ENCODE measurements around the gene PCDHGA6. TPM values are rescaled to one million over a fixed set of nuclear protein-coding genes. Genes with fewer than 3 reads are reported as not detected.

The PCDHGA6 gene
- total RNA-seq, 1 donor from 2014 or later = 0.41 TPM

DNA sequence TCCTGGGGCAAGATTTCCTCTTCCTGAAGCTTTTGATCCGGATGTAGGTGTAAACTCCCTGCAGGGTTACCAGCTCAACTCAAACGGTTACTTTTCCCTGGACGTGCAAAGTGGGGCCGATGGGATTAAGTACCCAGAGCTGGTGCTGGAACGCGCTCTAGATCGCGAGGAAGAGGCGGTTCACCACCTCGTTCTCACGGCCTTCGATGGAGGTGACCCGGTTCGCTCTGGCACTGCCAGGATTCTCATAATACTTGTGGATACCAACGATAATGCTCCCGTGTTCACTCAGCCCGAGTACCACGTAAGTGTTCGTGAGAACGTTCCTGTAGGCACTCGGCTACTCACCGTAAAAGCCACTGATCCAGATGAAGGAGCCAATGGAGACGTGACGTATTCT lies 18.1 kb upstream of the PCDHGA6 start:
- Mint-ChIP-seq H3K9me3 (ENCODE audit: unreplicated experiment) (peaks cover 35% of the 10 kb centered on the region), H3K27ac (ENCODE audit: unreplicated experiment) (no peak overlapping the region), H3K4me1 (ENCODE audit: low read depth, unreplicated experiment) (no peaks in the 10 kb centered on the region), H3K27me3 (ENCODE audit: low read depth, unreplicated experiment) (no peaks in the 10 kb centered on the region), H3K36me3 (ENCODE audit: low read depth, unreplicated experiment) (peaks cover 10% of the 10 kb centered on the region), H3K4me3 (ENCODE audit: unreplicated experiment) (no peak overlapping the region)
- Histone ChIP-seq H3K9me3 (ENCODE audit: insufficient read depth, low read depth, low read length) (peaks cover 47% of the 10 kb centered on the region), H3K27me3 (ENCODE audit: insufficient read depth, low read length) (peaks cover 3% of the 10 kb centered on the region), H3K4me2 (ENCODE audit: low read length) (peak overlapping the region; percentile 45), H3K4me1 (ENCODE audit: insufficient read depth, low read length) (no peaks in the 10 kb centered on the region), H3K36me3 (ENCODE audit: insufficient read depth, low read length) (no peaks in the 10 kb centered on the region), H3K4me3 (ENCODE audit: insufficient read depth, low read depth, low read length) (no peak overlapping the region), H3K79me2 (ENCODE audit: insufficient read depth, low read length) (no peaks in the 10 kb centered on the region), H4K20me1 (ENCODE audit: insufficient read depth, low read length) (no peaks in the 10 kb centered on the region), H3K9ac (ENCODE audit: low read length) (no peak overlapping the region), H3K27ac (ENCODE audit: low read depth, low read length) (no peak overlapping the region), H2AFZ (ENCODE audit: low read depth, low read length) (no peak overlapping the region)
- DNase-seq (ENCODE audit: low read depth) (no peak), FAIRE-seq (no peak)
- TF ChIP-seq CTCF (IDR thresholded peaks at IDR 0.05; ENCODE audit: insufficient read depth, low read depth, low read length) (no peak), EZH2 (IDR thresholded peaks at IDR 0.05; ENCODE audit: insufficient read depth, low read length) (no peak)

DNA sequence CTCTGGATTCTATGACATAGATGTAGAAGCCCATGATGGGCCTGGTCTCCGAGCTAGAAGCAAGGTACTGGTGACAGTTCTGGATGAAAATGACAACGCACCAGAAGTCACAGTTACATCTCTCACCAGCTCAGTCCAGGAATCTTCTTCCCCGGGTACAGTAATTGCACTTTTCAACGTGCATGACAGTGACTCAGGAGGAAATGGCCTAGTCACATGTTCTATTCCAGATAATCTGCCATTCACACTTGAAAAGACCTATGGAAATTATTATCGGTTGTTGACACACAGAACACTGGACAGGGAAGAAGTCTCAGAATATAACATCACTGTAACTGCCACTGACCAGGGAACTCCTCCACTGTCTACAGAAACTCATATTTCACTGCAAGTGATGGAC lies 17.6 kb upstream of the PCDHGA6 start:
- Histone ChIP-seq H3K79me2 (ENCODE audit: insufficient read depth, low read length) (no peaks in the 10 kb centered on the region), H2AFZ (ENCODE audit: low read depth, low read length) (no peak overlapping the region), H3K27ac (ENCODE audit: low read depth, low read length) (no peak overlapping the region), H3K9me3 (ENCODE audit: insufficient read depth, low read depth, low read length) (peaks cover 47% of the 10 kb centered on the region), H3K4me1 (ENCODE audit: insufficient read depth, low read length) (no peaks in the 10 kb centered on the region), H4K20me1 (ENCODE audit: insufficient read depth, low read length) (no peaks in the 10 kb centered on the region), H3K4me3 (ENCODE audit: insufficient read depth, low read depth, low read length) (no peak overlapping the region), H3K4me2 (ENCODE audit: low read length) (no peak overlapping the region), H3K9ac (ENCODE audit: low read length) (no peak overlapping the region), H3K36me3 (ENCODE audit: insufficient read depth, low read length) (no peaks in the 10 kb centered on the region), H3K27me3 (ENCODE audit: insufficient read depth, low read length) (peaks cover 7% of the 10 kb centered on the region)
- Mint-ChIP-seq H3K36me3 (ENCODE audit: low read depth, unreplicated experiment) (peaks cover 14% of the 10 kb centered on the region), H3K27me3 (ENCODE audit: low read depth, unreplicated experiment) (no peaks in the 10 kb centered on the region), H3K27ac (ENCODE audit: unreplicated experiment) (no peak overlapping the region), H3K4me1 (ENCODE audit: low read depth, unreplicated experiment) (no peaks in the 10 kb centered on the region), H3K4me3 (ENCODE audit: unreplicated experiment) (no peak overlapping the region), H3K9me3 (ENCODE audit: unreplicated experiment) (peaks cover 38% of the 10 kb centered on the region)
- no peak for TF ChIP-seq EZH2 (IDR thresholded peaks at IDR 0.05; ENCODE audit: insufficient read depth, low read length)
- no peak for TF ChIP-seq CTCF (IDR thresholded peaks at IDR 0.05; ENCODE audit: insufficient read depth, low read depth, low read length)
- DNase-seq (ENCODE audit: low read depth) = no peak
- FAIRE-seq = no peak

- Histone ChIP-seq H3K27ac (ENCODE audit: low read depth, low read length) (no peak overlapping the region), H3K27me3 (ENCODE audit: insufficient read depth, low read length) (peaks cover 8% of the 10 kb centered on the region), H3K36me3 (ENCODE audit: insufficient read depth, low read length) (no peaks in the 10 kb centered on the region), H3K4me2 (ENCODE audit: low read length) (no peak overlapping the region), H4K20me1 (ENCODE audit: insufficient read depth, low read length) (no peaks in the 10 kb centered on the region), H3K9ac (ENCODE audit: low read length) (no peak overlapping the region), H3K4me1 (ENCODE audit: insufficient read depth, low read length) (no peaks in the 10 kb centered on the region), H2AFZ (ENCODE audit: low read depth, low read length) (no peak overlapping the region), H3K79me2 (ENCODE audit: insufficient read depth, low read length) (no peaks in the 10 kb centered on the region), H3K9me3 (ENCODE audit: insufficient read depth, low read depth, low read length) (peaks cover 47% of the 10 kb centered on the region), H3K4me3 (ENCODE audit: insufficient read depth, low read depth, low read length) (no peak overlapping the region)
- FAIRE-seq (no peak), DNase-seq (ENCODE audit: low read depth) (no peak)
- Mint-ChIP-seq H3K9me3 (ENCODE audit: unreplicated experiment) (peaks cover 37% of the 10 kb centered on the region), H3K27ac (ENCODE audit: unreplicated experiment) (no peak overlapping the region), H3K36me3 (ENCODE audit: low read depth, unreplicated experiment) (peaks cover 18% of the 10 kb centered on the region), H3K27me3 (ENCODE audit: low read depth, unreplicated experiment) (no peaks in the 10 kb centered on the region), H3K4me3 (ENCODE audit: unreplicated experiment) (no peak overlapping the region), H3K4me1 (ENCODE audit: low read depth, unreplicated experiment) (no peaks in the 10 kb centered on the region)
- no peak for TF ChIP-seq CTCF (IDR thresholded peaks at IDR 0.05; ENCODE audit: insufficient read depth, low read depth, low read length)
- TF ChIP-seq EZH2 (IDR thresholded peaks at IDR 0.05; ENCODE audit: insufficient read depth, low read length) = no peak
Measured at GRCh38 chr5:141356950-141357349, 16.7 kb upstream of the PCDHGA6 start.

All from astrocyte (in vitro differentiated cells and primary cell).